CD14-positive monocyte (primary cell): ENCODE measurements around the gene EPHA7. TPM values are rescaled to one million over a fixed set of nuclear protein-coding genes. Genes with fewer than 3 reads are reported as not detected.

Experiments used
- DNase-seq, 3 donors: peaks; one replicate each; pipeline ENCODE4 v3.0.0-alpha.2; 2011 to 2022
- H2AFZ ChIP-seq: 2 replicates; pipeline ENCODE4 v1.6.0; 2012; ENCODE audit warnings: mild to moderate bottlenecking, low read depth, low read length, inconsistent platforms; ENCODE audit not compliant: insufficient read depth, poor library complexity, severe bottlenecking
- H3K27ac ChIP-seq, 2 donors: 1 replicate in 1 of 2; 2 replicates in 1 of 2; pipeline ENCODE4 v1.5.1; 2012 to 2013; ENCODE audit warnings: low read length in 2 of 2, control low read depth in 1 of 2, inconsistent platforms in 1 of 2, low read depth in 1 of 2, mild to moderate bottlenecking in 1 of 2
- H3K27me3 ChIP-seq, 2 donors: one replicate each; pipeline versions ENCODE4 v1.6.0 to v1.6.1; 2011 to 2013; ENCODE audit warnings: low read length in 2 of 2; ENCODE audit not compliant: control insufficient read depth in 2 of 2, insufficient read depth in 2 of 2
- H3K36me3 ChIP-seq, 2 donors: replicated peaks in 1 of 2; 1 replicate in 1 of 2; 2 replicates in 1 of 2; pipeline versions ENCODE4 v1.5.1 to v1.6.1; 2012 to 2013; ENCODE audit warnings: low read length in 2 of 2, control low read depth in 1 of 2, inconsistent platforms in 1 of 2, mild to moderate bottlenecking in 1 of 2; ENCODE audit not compliant: insufficient read depth in 2 of 2, control insufficient read depth in 1 of 2
- H3K4me1 ChIP-seq, 2 donors: 1 replicate in 1 of 2; 2 replicates in 1 of 2; pipeline versions ENCODE4 v1.5.1 to v1.6.1; 2012 to 2013; ENCODE audit warnings: low read length in 2 of 2, control low read depth in 1 of 2, inconsistent platforms in 1 of 2, mild to moderate bottlenecking in 1 of 2, moderate library complexity in 1 of 2; ENCODE audit not compliant: insufficient read depth in 2 of 2, control insufficient read depth in 1 of 2
- H3K4me2 ChIP-seq: replicated peaks from 2 replicates; pipeline ENCODE3; 2012; ENCODE audit warnings: low read length, moderate library complexity, mild to moderate bottlenecking; ENCODE audit not compliant: poor library complexity, severe bottlenecking; ENCODE audit errors: extremely low read depth
- H3K4me3 ChIP-seq, 3 experiments: fragments of 200-600 bp in 1 of 3; sonication (generic) in 1 of 3; replicated peaks in 1 of 3; 1 replicate in 2 of 3; 2 replicates in 1 of 3; pipeline ENCODE4 v1.5.1; 2011 to 2013; ENCODE audit warnings: low read length in 3 of 3, mild to moderate bottlenecking in 3 of 3, control low read depth in 2 of 3, low read depth in 2 of 3, inconsistent platforms in 1 of 3, moderate library complexity in 1 of 3
- H3K79me2 ChIP-seq: 2 replicates; pipeline ENCODE4 v1.6.0; 2012; ENCODE audit warnings: mild to moderate bottlenecking, control low read depth, inconsistent platforms, low read length, moderate library complexity; ENCODE audit not compliant: insufficient read depth
- H3K9ac ChIP-seq: 2 replicates; pipeline ENCODE4 v1.6.0; 2017; ENCODE audit warnings: low read length, mild to moderate bottlenecking; ENCODE audit not compliant: insufficient read depth, poor library complexity, severe bottlenecking
- H3K9me3 ChIP-seq, 2 donors: replicated peaks in 1 of 2; 1 replicate in 1 of 2; 2 replicates in 1 of 2; pipeline versions ENCODE4 v1.5.1 to v1.6.1; 2012 to 2013; ENCODE audit warnings: low read length in 2 of 2, control low read depth in 1 of 2; ENCODE audit not compliant: control insufficient read depth in 1 of 2, insufficient read depth in 1 of 2
- H4K20me1 ChIP-seq: 2 replicates; pipeline ENCODE4 v1.6.0; 2012; ENCODE audit warnings: mild to moderate bottlenecking, low read length, control low read depth, moderate library complexity; ENCODE audit not compliant: insufficient read depth
- H3K27ac Mint-ChIP-seq, 7 donors: one replicate each; pipeline ENCODE4 v1.8.0; 2020; ENCODE audit warnings: mild to moderate bottlenecking in 7 of 7, mixed read lengths in 7 of 7, moderate library complexity in 6 of 7, inconsistent platforms in 2 of 7
- H3K27me3 Mint-ChIP-seq, 3 donors: one replicate each; pipeline ENCODE4 v1.8.0; 2021 to 2022; ENCODE audit warnings: low read depth in 3 of 3, mild to moderate bottlenecking in 3 of 3, mixed read lengths in 3 of 3, moderate library complexity in 3 of 3, inconsistent platforms in 1 of 3
- H3K36me3 Mint-ChIP-seq, 2 donors: one replicate each; pipeline ENCODE4 v1.8.0; 2020; ENCODE audit warnings: mixed read lengths in 2 of 2, inconsistent platforms in 1 of 2, mild to moderate bottlenecking in 1 of 2
- H3K4me1 Mint-ChIP-seq: one replicate; pipeline ENCODE4 v1.8.0; 2020; ENCODE audit warnings: mild to moderate bottlenecking, mixed read lengths
- H3K4me3 Mint-ChIP-seq, 2 donors: one replicate each; pipeline ENCODE4 v1.8.0; 2020; ENCODE audit warnings: mild to moderate bottlenecking in 2 of 2, mixed read lengths in 2 of 2, moderate library complexity in 1 of 2
- H3K9me3 Mint-ChIP-seq, 7 donors: one replicate each; pipeline ENCODE4 v1.8.0; 2020 to 2022; ENCODE audit warnings: mixed read lengths in 7 of 7, mild to moderate bottlenecking in 6 of 7, moderate library complexity in 6 of 7, inconsistent platforms in 2 of 7
- CTCF ChIP-seq: fragments of 200-600 bp; IDR thresholded peaks from one replicate; pipeline ENCODE4 v1.8.0; 2022; ENCODE audit warnings: antibody characterized with exemption, mild to moderate bottlenecking
- WGBS: methylation state at CpG from one replicate; pipeline ENCODE4 v1.1.5; 2013; ENCODE audit warnings: missing lambda C conversion rate; ENCODE audit not compliant: insufficient coverage; 5-methylcytosine and 5-hydroxymethylcytosine counted together
- intact Hi-C, 2 donors: fragments of 100-400 bp; cut with micrococcal nuclease; formaldehyde crosslinking; loops; one replicate each; pipeline versions ENCODE4 v1.15.0 to v1.15.1; 2023
- polyA plus RNA-seq, 3 donors: library from polyadenylated mRNA; depleted of rRNA in 1 of 3; unstranded in 2 of 3; stranded (reverse) in 1 of 3; fragments of 300-500 nt in 2 of 3; fragments of >200 nt in 1 of 3; fragmentation: Illumina TruSeq in 2 of 3; gene quantifications; 1 replicate in 2 of 3; 2 replicates in 1 of 3; pipeline ENCODE4 v1.2.3, GENCODE V29; 2012 to 2021

EPHA7 gene
- polyA plus RNA-seq, 3 donors, result not detected

DNA sequence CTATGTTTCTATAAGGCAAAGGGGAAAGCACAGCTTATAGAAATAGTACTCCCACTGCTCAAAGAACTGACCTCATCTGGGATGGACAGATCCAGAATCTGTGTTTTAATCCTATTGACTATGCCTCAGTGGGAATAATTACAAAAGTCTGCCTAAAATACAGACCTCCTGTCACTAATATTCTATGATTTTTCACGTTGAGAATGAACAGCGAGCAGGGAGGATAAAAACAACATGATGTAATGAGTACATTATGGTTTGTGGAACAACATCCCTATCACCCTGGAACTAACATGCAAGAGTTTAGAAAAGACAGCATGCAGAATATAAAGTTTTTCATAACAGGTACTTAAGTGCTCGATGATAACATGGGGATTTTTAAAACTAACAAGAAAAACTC, 53.9 kb downstream of the EPHA7 start:
- intact Hi-C loops, result no loop called here
- Histone ChIP-seq H3K27ac (no peak overlapping the region), H4K20me1 (no peaks in the 10 kb centered on the region), H2AFZ (no peak overlapping the region), H3K4me2 (no peak overlapping the region), H3K4me3 (no peak overlapping the region), H3K4me1 (no peaks in the 10 kb centered on the region), H3K27me3 (no peaks in the 10 kb centered on the region), H3K9me3 (no peaks in the 10 kb centered on the region), H3K79me2 (no peaks in the 10 kb centered on the region), H3K9ac (no peak overlapping the region), H3K36me3 (no peaks in the 10 kb centered on the region)
- no peak overlapping the region for H3K4me3 Mint-ChIP-seq
- no peak for DNase-seq
- peaks cover 0 to 1% (median 0%) of the 10 kb centered on the region in 3 donors for H3K27me3 Mint-ChIP-seq
- H3K27ac Mint-ChIP-seq, result no peak overlapping the region
- no peaks in the 10 kb centered on the region for H3K36me3 Mint-ChIP-seq
- WGBS, result no CpG with 5 or more reads among the region's 3 CpGs
- H3K4me1 Mint-ChIP-seq, result no peaks in the 10 kb centered on the region
- peaks cover 0 to 2% (median 0%) of the 10 kb centered on the region in 7 donors for H3K9me3 Mint-ChIP-seq
- TF ChIP-seq CTCF, result no peak

DNA sequence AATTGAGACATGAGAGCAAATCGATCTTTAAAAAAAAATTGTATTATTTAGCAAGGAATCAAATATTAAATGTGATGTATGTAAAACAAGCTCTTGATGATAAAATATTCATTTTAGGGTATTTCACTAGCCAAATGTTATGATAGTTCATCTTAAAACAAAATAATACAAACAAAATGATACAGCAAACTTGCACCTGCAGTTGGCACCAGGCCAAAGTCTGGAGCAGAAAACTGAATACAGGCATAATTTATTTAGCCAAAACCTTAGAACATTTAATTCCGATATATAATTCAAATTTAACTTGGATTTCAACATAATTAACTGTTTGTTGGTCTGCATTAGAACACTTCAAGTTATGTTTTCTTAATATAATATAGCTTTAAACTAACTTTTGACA, 60.9 kb downstream of the EPHA7 start:
- H3K4me1 Mint-ChIP-seq, result no peaks in the 10 kb centered on the region
- peaks cover 0 to 2% (median 0%) of the 10 kb centered on the region in 7 donors for H3K9me3 Mint-ChIP-seq
- no CpG with 5 or more reads among the region's 2 CpGs for WGBS
- no peak overlapping the region for H3K4me3 ChIP-seq
- no peak overlapping the region for H3K4me3 Mint-ChIP-seq
- H3K9ac ChIP-seq, result no peak overlapping the region
- H2AFZ ChIP-seq, result no peak overlapping the region
- no peak overlapping the region for H3K4me2 ChIP-seq
- no peaks in the 10 kb centered on the region for H3K36me3 Mint-ChIP-seq
- no peak for TF ChIP-seq CTCF
- H3K36me3 ChIP-seq, result no peaks in the 10 kb centered on the region
- H3K27ac ChIP-seq, result no peak overlapping the region
- no peak overlapping the region for H3K27ac Mint-ChIP-seq
- no peaks in the 10 kb centered on the region for H4K20me1 ChIP-seq
- no peak for DNase-seq
- no peaks in the 10 kb centered on the region for H3K79me2 ChIP-seq
- no peaks in the 10 kb centered on the region for H3K9me3 ChIP-seq
- intact Hi-C loops, result no loop called here
- peaks cover 0 to 1% (median 0%) of the 10 kb centered on the region in 3 donors for H3K27me3 Mint-ChIP-seq
- no peaks in the 10 kb centered on the region for H3K27me3 ChIP-seq
- no peaks in the 10 kb centered on the region for H3K4me1 ChIP-seq
